ENCODE measurements around the gene OTUD4.
A peak's percentile ranks its signal among the peaks of the same experiment; 100 is the strongest.

The OTUD4 gene

GRCh38 chr4:145108128-145108527 is 72.3 kb downstream of the OTUD4 start:
- no peak for DNase-seq

- DNase-seq: no peak
Measured at GRCh38 chr4:145107126-145107525, 73.3 kb downstream of the OTUD4 start.

GRCh38 chr4:145103496-145103895 is 76.9 kb downstream of the OTUD4 start:
- DNase-seq: no peak

- DNase-seq: no peak
Measured at GRCh38 chr4:145102619-145103018, 77.8 kb downstream of the OTUD4 start.

- no peak for DNase-seq
Measured at GRCh38 chr4:145101091-145101490, 79.3 kb downstream of the OTUD4 start.

GRCh38 chr4:145099653-145100052 is 80.7 kb downstream of the OTUD4 start:
- DNase-seq: peak; percentile 4

- DNase-seq: peak; percentile 74
Measured at GRCh38 chr4:145098675-145099037, 81.7 kb downstream of the OTUD4 start.

GRCh38 chr4:145097821-145098674 is 82.3 kb downstream of the OTUD4 start, which contains the start of the genes ABCE1 and ANAPC10:
ABCE1 (plus strand) TSS chr4:145098311; CDS start chr4:145104413, 6,102 bp downstream.
ANAPC10 (minus strand) TSS chr4:145098196; CDS start chr4:145096099, 2,097 bp downstream.
- DNase-seq: peak; percentile 98

GRCh38 chr4:145097331-145097820 is 83.0 kb downstream of the OTUD4 start:
- DNase-seq: no peak

- no peak for DNase-seq
Measured at GRCh38 chr4:145093638-145094037, 86.8 kb downstream of the OTUD4 start.

GRCh38 chr4:145090380-145090779 is 90.0 kb downstream of the OTUD4 start:
- no peak for DNase-seq

- peak; percentile 53 for DNase-seq
Measured at GRCh38 chr4:145083891-145084605, 96.3 kb downstream of the OTUD4 start.

All from fibroblast of skin of right biceps (primary cell).